ENCODE measurements around the gene SLC2A13. TPM values are rescaled to one million over a fixed set of nuclear protein-coding genes. Genes with fewer than 3 reads are reported as not detected.

SLC2A13 gene
- total and polyA plus RNA-seq, 4 donors, result 3.2 to 21.4 (median 7.4) TPM

- DNase-seq (no peak), ATAC-seq (ENCODE audit: insufficient read depth, low FRiP score) (no peak)
- no peaks in the 10 kb centered on the region for H3K9me3 ChIP-seq (ENCODE audit: control insufficient read depth in 4 of 4, insufficient read depth in 3 of 4, low read length in 3 of 4)
- no peak overlapping the region for H3K9ac ChIP-seq (ENCODE audit: insufficient read depth in 1 of 2, low read length in 2 of 2)
- no peaks in the 10 kb centered on the region for H3K36me3 ChIP-seq (ENCODE audit: control insufficient read depth in 4 of 4, insufficient read depth in 4 of 4, low read length in 4 of 4)
- no peaks in the 10 kb centered on the region for H3K27me3 ChIP-seq (ENCODE audit: control insufficient read depth in 3 of 3, insufficient read depth in 3 of 3, low read length in 2 of 3)
- WGBS, 2 donors, result 90 to 94% methylated on average over 5 of the region's 5 CpGs
- H3K27ac ChIP-seq (ENCODE audit: low read depth in 1 of 2, low read length in 1 of 2), result no peak overlapping the region
- no peaks in the 10 kb centered on the region for H3K4me1 ChIP-seq (ENCODE audit: control insufficient read depth in 5 of 5, insufficient read depth in 5 of 5, low read length in 5 of 5)
- no peak overlapping the region for H3K4me3 ChIP-seq
- no peak for TF ChIP-seq CTCF (IDR thresholded peaks at IDR 0.05; ENCODE audit: control extremely low read depth, extremely low read depth)
These were observed 298.8 kb downstream of the SLC2A13 start for GRCh38 chr12:39807043-39807442.

GRCh38 chr12:39805651-39806050 is 300.2 kb downstream of the SLC2A13 start:
- 64 to 74% methylated on average over 2 of the region's 2 CpGs for WGBS, 2 donors
- H3K27me3 ChIP-seq (ENCODE audit: control insufficient read depth in 3 of 3, insufficient read depth in 3 of 3, low read length in 2 of 3), result no peaks in the 10 kb centered on the region
- H3K27ac ChIP-seq (ENCODE audit: low read depth in 1 of 2, low read length in 1 of 2), result no peak overlapping the region
- DNase-seq (no peak), ATAC-seq (ENCODE audit: insufficient read depth, low FRiP score) (no peak)
- no peak overlapping the region for H3K9ac ChIP-seq (ENCODE audit: insufficient read depth in 1 of 2, low read length in 2 of 2)
- no peak overlapping the region for H3K4me3 ChIP-seq
- no peaks in the 10 kb centered on the region for H3K4me1 ChIP-seq (ENCODE audit: control insufficient read depth in 5 of 5, insufficient read depth in 5 of 5, low read length in 5 of 5)
- H3K36me3 ChIP-seq (ENCODE audit: control insufficient read depth in 4 of 4, insufficient read depth in 4 of 4, low read length in 4 of 4), result no peaks in the 10 kb centered on the region
- no peaks in the 10 kb centered on the region for H3K9me3 ChIP-seq (ENCODE audit: control insufficient read depth in 4 of 4, insufficient read depth in 3 of 4, low read length in 3 of 4)
- TF ChIP-seq CTCF (IDR thresholded peaks at IDR 0.05; ENCODE audit: control extremely low read depth, extremely low read depth), result no peak

GRCh38 chr12:39804898-39805297 is 301.0 kb downstream of the SLC2A13 start:
- Histone ChIP-seq H3K9ac (ENCODE audit: insufficient read depth in 1 of 2, low read length in 2 of 2) (no peak overlapping the region), H3K4me3 (no peak overlapping the region), H3K4me1 (ENCODE audit: control insufficient read depth in 5 of 5, insufficient read depth in 5 of 5, low read length in 5 of 5) (no peaks in the 10 kb centered on the region), H3K36me3 (ENCODE audit: control insufficient read depth in 4 of 4, insufficient read depth in 4 of 4, low read length in 4 of 4) (no peaks in the 10 kb centered on the region), H3K27ac (ENCODE audit: low read depth in 1 of 2, low read length in 1 of 2) (no peak overlapping the region), H3K27me3 (ENCODE audit: control insufficient read depth in 3 of 3, insufficient read depth in 3 of 3, low read length in 2 of 3) (no peaks in the 10 kb centered on the region), H3K9me3 (ENCODE audit: control insufficient read depth in 4 of 4, insufficient read depth in 3 of 4, low read length in 3 of 4) (no peaks in the 10 kb centered on the region)
- no peak for TF ChIP-seq CTCF (IDR thresholded peaks at IDR 0.05; ENCODE audit: control extremely low read depth, extremely low read depth)
- ATAC-seq (ENCODE audit: insufficient read depth, low FRiP score) (no peak), DNase-seq (no peak)
- WGBS, 2 donors, result 67 to 79% methylated on average over 4 of the region's 4 CpGs

- DNase-seq, result no peak
- H3K27me3 ChIP-seq (ENCODE audit: control insufficient read depth in 3 of 3, insufficient read depth in 3 of 3, low read length in 2 of 3), result no peaks in the 10 kb centered on the region
- no peak overlapping the region for H3K4me3 ChIP-seq
- no peak for ATAC-seq (ENCODE audit: insufficient read depth, low FRiP score)
- H3K9ac ChIP-seq (ENCODE audit: insufficient read depth in 1 of 2, low read length in 2 of 2), result no peak overlapping the region
- 84 to 86% methylated on average over 1 of the region's 1 CpG for WGBS, 2 donors
- H3K27ac ChIP-seq (ENCODE audit: low read depth in 1 of 2, low read length in 1 of 2), result no peak overlapping the region
- no peak for TF ChIP-seq CTCF (IDR thresholded peaks at IDR 0.05; ENCODE audit: control extremely low read depth, extremely low read depth)
- no peaks in the 10 kb centered on the region for H3K4me1 ChIP-seq (ENCODE audit: control insufficient read depth in 5 of 5, insufficient read depth in 5 of 5, low read length in 5 of 5)
- no peaks in the 10 kb centered on the region for H3K36me3 ChIP-seq (ENCODE audit: control insufficient read depth in 4 of 4, insufficient read depth in 4 of 4, low read length in 4 of 4)
- no peaks in the 10 kb centered on the region for H3K9me3 ChIP-seq (ENCODE audit: control insufficient read depth in 4 of 4, insufficient read depth in 3 of 4, low read length in 3 of 4)
These were observed 301.4 kb downstream of the SLC2A13 start for GRCh38 chr12:39804479-39804878.

Data from lung (tissue), 12 donors.